ENCODE results near the gene STUM. TPM values are rescaled to one million over a fixed set of nuclear protein-coding genes. Genes with fewer than 3 reads are reported as not detected.

STUM gene
- polyA plus RNA-seq, 2 of the 4 experiments (the other 2 are of a cell fraction): not detected

- no peak for FAIRE-seq
- no peak overlapping the region for H3K27ac ChIP-seq
These were observed 1.5 kb downstream of the STUM start for GRCh38 chr1:226549937-226550671.

DNA sequence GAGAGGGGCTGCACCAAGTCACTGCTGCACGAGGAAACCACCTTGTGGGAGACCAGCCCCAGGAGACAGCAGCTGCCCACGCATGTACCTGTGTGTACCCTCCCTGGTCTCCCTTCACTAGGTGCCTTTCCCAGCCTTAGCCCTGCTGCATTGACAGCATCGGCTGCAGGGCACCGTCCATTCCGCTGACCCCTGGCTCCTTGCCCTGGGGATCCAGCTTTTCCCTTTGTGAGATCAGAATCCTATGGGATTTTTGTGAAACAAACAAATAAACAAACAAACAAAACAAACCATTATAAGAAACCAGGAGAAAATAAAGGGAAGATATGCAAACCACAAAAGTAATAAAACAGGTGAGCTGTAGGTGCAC is 2.1 kb downstream of the STUM start:
- H3K4me3 ChIP-seq: no peak overlapping the region
- H3K4me1 ChIP-seq: peaks cover 19% of the 10 kb centered on the region
- DNase-seq (ENCODE audit: low read depth in 1 of 2, low spot score in 1 of 2): no peak
- no peak for ATAC-seq
- no peak for FAIRE-seq
- 71% methylated on average over 5 of the region's 5 CpGs for WGBS (ENCODE audit: missing lambda C conversion rate)
- no peak overlapping the region for H3K27ac ChIP-seq
- no peaks in the 10 kb centered on the region for H3K9me3 ChIP-seq
- ChIA-PET CTCF (interaction anchor here (0.6 to 5.7 kb wide), 12 partner anchors 8 to 701 kb away, joined by 3 to 36 read pairs (median 3); no protein-coding TSS in a partner anchor), POLR2A (no interaction called here)
- H3K4me2 ChIP-seq: no peak overlapping the region
- TF ChIP-seq, protein P1, sequence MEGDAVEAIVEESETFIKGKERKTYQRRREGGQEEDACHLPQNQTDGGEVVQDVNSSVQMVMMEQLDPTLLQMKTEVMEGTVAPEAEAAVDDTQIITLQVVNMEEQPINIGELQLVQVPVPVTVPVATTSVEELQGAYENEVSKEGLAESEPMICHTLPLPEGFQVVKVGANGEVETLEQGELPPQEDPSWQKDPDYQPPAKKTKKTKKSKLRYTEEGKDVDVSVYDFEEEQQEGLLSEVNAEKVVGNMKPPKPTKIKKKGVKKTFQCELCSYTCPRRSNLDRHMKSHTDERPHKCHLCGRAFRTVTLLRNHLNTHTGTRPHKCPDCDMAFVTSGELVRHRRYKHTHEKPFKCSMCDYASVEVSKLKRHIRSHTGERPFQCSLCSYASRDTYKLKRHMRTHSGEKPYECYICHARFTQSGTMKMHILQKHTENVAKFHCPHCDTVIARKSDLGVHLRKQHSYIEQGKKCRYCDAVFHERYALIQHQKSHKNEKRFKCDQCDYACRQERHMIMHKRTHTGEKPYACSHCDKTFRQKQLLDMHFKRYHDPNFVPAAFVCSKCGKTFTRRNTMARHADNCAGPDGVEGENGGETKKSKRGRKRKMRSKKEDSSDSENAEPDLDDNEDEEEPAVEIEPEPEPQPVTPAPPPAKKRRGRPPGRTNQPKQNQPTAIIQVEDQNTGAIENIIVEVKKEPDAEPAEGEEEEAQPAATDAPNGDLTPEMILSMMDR (IDR thresholded peaks at IDR 0.05): no peak
- TF ChIP-seq ZSCAN20 (CRISPR knock-in tag; IDR thresholded peaks at IDR 0.05) (no peak), PBX3 (IDR thresholded peaks at IDR 0.05) (no peak), FOXS1 (CRISPR knock-in tag; IDR thresholded peaks at IDR 0.05) (no peak), E2F6 (IDR thresholded peaks at IDR 0.05; ENCODE audit: borderline replicate concordance, low read depth) (no peak), HOXB5 (CRISPR knock-in tag; IDR thresholded peaks at IDR 0.05) (no peak), GATA3 (IDR thresholded peaks at IDR 0.05; ENCODE audit: borderline replicate concordance) (no peak), RAD21 (conservative IDR thresholded peaks at IDR 0.05 in 1 of 2, IDR thresholded peaks at IDR 0.05 in 1 of 2) (no peak), FOSL2 (IDR thresholded peaks at IDR 0.05) (no peak), FOSL2 (CRISPR knock-in tag; IDR thresholded peaks at IDR 0.05) (no peak), CHD2 (IDR thresholded peaks at IDR 0.05; ENCODE audit: low read length, partially characterized antibody) (no peak), NFE2L2 (conservative IDR thresholded peaks at IDR 0.05; ENCODE audit: low read length) (no peak), JUN (IDR thresholded peaks at IDR 0.05) (no peak), RCOR1 (IDR thresholded peaks at IDR 0.05; ENCODE audit: low read depth, low read length) (no peak), HOXA7 (CRISPR knock-in tag; IDR thresholded peaks at IDR 0.05) (no peak), KDM5A (IDR thresholded peaks at IDR 0.05) (no peak), RNF2 (IDR thresholded peaks at IDR 0.05; ENCODE audit: borderline replicate concordance, low read depth) (no peak), CBX8 (IDR thresholded peaks at IDR 0.05) (no peak; the same call in 1 of the 2 replicates), HDAC2 (IDR thresholded peaks at IDR 0.05) (no peak)

More at GRCh38 chr1:226549937-226550671, 1.5 kb downstream of the STUM start:
- Histone ChIP-seq H3K9me3 (no peaks in the 10 kb centered on the region), H3K4me3 (peak overlapping the region; percentile 45), H3K4me2 (peak overlapping the region; percentile 99), H3K4me1 (peaks cover 19% of the 10 kb centered on the region)
- DNase-seq (ENCODE audit: low read depth in 1 of 2, low spot score in 1 of 2) (peak in 1 of 2 experiments; percentile 50), ATAC-seq (peak; percentile 58 to 71)
- no peak for TF ChIP-seq ESRRA (IDR thresholded peaks at IDR 0.05; ENCODE audit: borderline replicate concordance, low read length)
- peak; percentile 62; the same call in 1 of the 2 replicates for TF ChIP-seq CBX8 (IDR thresholded peaks at IDR 0.05)
- no peak for TF ChIP-seq CBX2 (IDR thresholded peaks at IDR 0.05; ENCODE audit: borderline replicate concordance, low read depth)
- WGBS (ENCODE audit: missing lambda C conversion rate): 30% methylated on average over 12 of the region's 21 CpGs
- CTCF ChIA-PET: interaction anchor here (0.6 to 5.7 kb wide), 12 partner anchors 12 to 702 kb away, joined by 3 to 36 read pairs (median 3); no protein-coding TSS in a partner anchor
- POLR2A ChIA-PET: interaction anchor here (0.5 kb wide), 1 partner anchor 1184 kb away, joined by 4 read pairs; no protein-coding TSS in a partner anchor

Measured in A549 (cell line).